Measurements from ENCODE around the gene SREBF1. TPM values are rescaled to one million over a fixed set of nuclear protein-coding genes. Genes with fewer than 3 reads are reported as not detected.

Gene SREBF1
- total RNA-seq, 1 donor from 2014 or later = 89.3 TPM

- DNase-seq = no peak
These were observed 4.8 kb upstream of the SREBF1 start for GRCh38 chr17:17841601-17842025.

- DNase-seq = peak; percentile 28
These were observed 4.2 kb upstream of the SREBF1 start for GRCh38 chr17:17840751-17841591.

- DNase-seq = peak; percentile 81
These were observed 3.3 kb upstream of the SREBF1 start for GRCh38 chr17:17839791-17840707.

GRCh38 chr17:17837966-17838962 lies 1.5 kb upstream of the SREBF1 start:
- peak; percentile 30 for DNase-seq

- DNase-seq = peak; percentile 61
These were observed 615 bp upstream of the SREBF1 start for GRCh38 chr17:17837380-17837821.

GRCh38 chr17:17836250-17836817 lies 452 bp downstream of the SREBF1 start:
- DNase-seq = peak; percentile 95

GRCh38 chr17:17835415-17836249 lies 1.2 kb downstream of the SREBF1 start:
- no peak for DNase-seq

- DNase-seq = no peak
These were observed 1.8 kb downstream of the SREBF1 start for GRCh38 chr17:17834974-17835373.

- no peak for DNase-seq
These were observed 3.0 kb downstream of the SREBF1 start for GRCh38 chr17:17833658-17834357.

GRCh38 chr17:17832032-17832363 lies 4.8 kb downstream of the SREBF1 start:
- DNase-seq = no peak

- DNase-seq = no peak
These were observed 5.4 kb downstream of the SREBF1 start for GRCh38 chr17:17831208-17832031.

GRCh38 chr17:17830740-17831207 lies 6.0 kb downstream of the SREBF1 start:
- DNase-seq = no peak

GRCh38 chr17:17830269-17830567 lies 6.6 kb downstream of the SREBF1 start:
- no peak for DNase-seq

GRCh38 chr17:17827826-17828621 lies 8.8 kb downstream of the SREBF1 start:
- DNase-seq = no peak

- DNase-seq = no peak
These were observed 9.6 kb downstream of the SREBF1 start for GRCh38 chr17:17826942-17827785.

- DNase-seq = no peak
These were observed 10.5 kb downstream of the SREBF1 start for GRCh38 chr17:17826342-17826713.
